NCI-H510A treated with DMSO at 0.1 percent for 48 hours (cell line): ENCODE data around the gene SH2D3A.

Experiments used
- DNase-seq: peaks from one replicate; lab custom pipeline; 2025; lab: John Stamatoyannopoulos, UW

Gene SH2D3A

DNA sequence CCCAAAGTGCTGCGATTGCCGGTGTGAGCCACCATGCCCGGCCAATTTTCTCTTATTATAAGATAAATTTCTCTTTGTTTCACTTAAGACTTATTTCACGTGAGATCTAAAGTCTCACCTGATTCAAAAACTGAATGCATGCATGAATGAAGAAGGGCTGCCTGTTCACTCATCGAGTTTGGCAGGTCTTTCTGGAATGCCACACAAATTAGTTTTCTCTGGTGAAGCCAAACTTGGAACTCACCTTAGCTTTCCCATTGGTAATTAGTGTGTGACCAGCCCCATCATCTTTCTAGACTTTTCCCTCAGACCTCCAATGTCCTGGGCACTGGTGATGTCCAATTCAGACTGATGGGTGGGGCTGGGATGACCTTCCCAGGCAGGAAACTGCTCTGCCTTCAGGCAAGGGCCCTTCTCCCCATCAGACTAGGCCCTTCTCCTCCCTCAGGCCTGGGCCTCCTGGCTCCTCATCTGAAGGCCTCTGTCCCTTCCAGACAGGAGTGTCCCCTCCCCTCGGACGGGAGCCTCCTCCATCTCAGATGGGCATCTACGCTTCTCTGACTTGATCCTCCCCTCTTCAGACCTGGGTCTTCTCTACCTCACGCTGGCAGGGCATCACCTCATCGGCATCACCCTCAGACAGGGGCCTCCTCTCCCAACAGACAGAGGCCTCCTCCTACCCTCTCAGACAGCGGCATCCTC lies 61.2 kb downstream of the SH2D3A start:
- DNase-seq = no peak
